K562 (cell line): ENCODE measurements around the gene LTBP1. TPM values are rescaled to one million over a fixed set of nuclear protein-coding genes. Genes with fewer than 3 reads are reported as not detected.

Experiments
- E2F5 ChIP-seq: sonication (generic); formaldehyde crosslinking; IDR thresholded peaks from 2 replicates; pipeline ENCODE4 v1.8.0; 2022; ENCODE audit warnings: mild to moderate bottlenecking, missing genetic modification reagents
- PHB2 ChIP-seq: fragments of 450-650 bp; IDR thresholded peaks from 2 replicates; pipeline ENCODE4 v1.6.1; 2017; ENCODE audit warnings: low read depth
- POLR2A ChIP-seq: fragments of 450-650 bp; conservative IDR thresholded peaks from 2 replicates; pipeline ENCODE4 v1.6.1; 2016
- TEAD4 ChIP-seq, 2 experiments: sonication (generic) in 1 of 2; formaldehyde crosslinking in 1 of 2; IDR thresholded peaks; 2 replicates each; pipeline versions ENCODE4 v1.6.1 to v1.8.0; 2012 to 2022; ENCODE audit warnings: borderline replicate concordance in 1 of 2, inconsistent platforms in 1 of 2, low read length in 1 of 2, mild to moderate bottlenecking in 1 of 2, missing genetic modification reagents in 1 of 2
- ZBTB49 ChIP-seq: sonication (generic); formaldehyde crosslinking; IDR thresholded peaks from 2 replicates; pipeline ENCODE4 v1.8.0; 2022; ENCODE audit warnings: missing genetic modification reagents, mild to moderate bottlenecking, borderline replicate concordance
- ZEB2 ChIP-seq: fragments of 450-650 bp; IDR thresholded peaks from 2 replicates; pipeline ENCODE4 v1.6.1; 2016
- ZNF449 ChIP-seq: fragments of 250-450 bp; sonication (Bioruptor Pico); IDR thresholded peaks from 2 replicates; pipeline ENCODE4 v1.8.0; 2022; ENCODE audit warnings: moderate library complexity, mild to moderate bottlenecking, inconsistent platforms
- polyA plus RNA-seq, 8 experiments: library from polyadenylated mRNA; depleted of rRNA in 4 of 8; stranded (reverse) in 5 of 8; unstranded in 3 of 8; fragments of >200 nt; fragmentation: Nextera tagmentation in 2 of 8; fragmentation: Illumina TruSeq in 1 of 8; extraction: Ambion mirVana in 2 of 8; extraction: Trizol in 1 of 8; gene quantifications; 2 replicates each; pipeline versions ENCODE4 v1.2.1 to v1.2.3, GENCODE V29; 2011 to 2014; ENCODE audit warnings: inconsistent platforms in 1 of 8, missing spikeins in 1 of 8
- total RNA-seq, 7 experiments: library from RNA; depleted of rRNA in 6 of 7; stranded (reverse); fragments of >200 nt in 6 of 7; fragmentation: Illumina TruSeq in 2 of 7; extraction: Trizol in 2 of 7; gene quantifications; 2 replicates each; pipeline versions ENCODE4 v1.2.1 to v1.2.3, GENCODE V29; 2011 to 2021; ENCODE audit warnings: low replicate concordance in 1 of 7
- TF ChIP-seq, protein P1 (sequence below): fragments of 250-450 bp; sonication (Bioruptor Pico); IDR thresholded peaks from 2 replicates; pipeline ENCODE4 v1.4.0; 2020; ENCODE audit warnings: mild to moderate bottlenecking
- TF ChIP-seq, protein P2 (sequence below), 2 experiments: fragments of 150-350 bp in 1 of 2; IDR thresholded peaks; 2 replicates each; pipeline ENCODE4 v1.6.1; 2012 to 2016; ENCODE audit warnings: low read depth in 2 of 2, low read length in 2 of 2, mild to moderate bottlenecking in 1 of 2, moderate library complexity in 1 of 2

The LTBP1 gene
- total and polyA plus RNA-seq, 9 of the 15 experiments (the other 6 are each of a cell fraction or from before 2014, with no cell fraction given): 3.6 to 16.4 (median 8.5) TPM

GRCh38 chr2:32960647-32961403, 14.1 kb downstream of the LTBP1 start (continued):
- TF ChIP-seq PHB2: peak; percentile 62; the same call in 1 of the 2 replicates
- TF ChIP-seq, protein P1, sequence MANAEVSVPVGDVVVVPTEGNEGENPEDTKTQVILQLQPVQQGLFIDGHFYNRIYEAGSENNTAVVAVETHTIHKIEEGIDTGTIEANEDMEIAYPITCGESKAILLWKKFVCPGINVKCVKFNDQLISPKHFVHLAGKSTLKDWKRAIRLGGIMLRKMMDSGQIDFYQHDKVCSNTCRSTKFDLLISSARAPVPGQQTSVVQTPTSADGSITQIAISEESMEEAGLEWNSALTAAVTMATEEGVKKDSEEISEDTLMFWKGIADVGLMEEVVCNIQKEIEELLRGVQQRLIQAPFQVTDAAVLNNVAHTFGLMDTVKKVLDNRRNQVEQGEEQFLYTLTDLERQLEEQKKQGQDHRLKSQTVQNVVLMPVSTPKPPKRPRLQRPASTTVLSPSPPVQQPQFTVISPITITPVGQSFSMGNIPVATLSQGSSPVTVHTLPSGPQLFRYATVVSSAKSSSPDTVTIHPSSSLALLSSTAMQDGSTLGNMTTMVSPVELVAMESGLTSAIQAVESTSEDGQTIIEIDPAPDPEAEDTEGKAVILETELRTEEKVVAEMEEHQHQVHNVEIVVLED (CRISPR knock-in tag): no peak
- no peak for TF ChIP-seq POLR2A
- TF ChIP-seq, protein P2, sequence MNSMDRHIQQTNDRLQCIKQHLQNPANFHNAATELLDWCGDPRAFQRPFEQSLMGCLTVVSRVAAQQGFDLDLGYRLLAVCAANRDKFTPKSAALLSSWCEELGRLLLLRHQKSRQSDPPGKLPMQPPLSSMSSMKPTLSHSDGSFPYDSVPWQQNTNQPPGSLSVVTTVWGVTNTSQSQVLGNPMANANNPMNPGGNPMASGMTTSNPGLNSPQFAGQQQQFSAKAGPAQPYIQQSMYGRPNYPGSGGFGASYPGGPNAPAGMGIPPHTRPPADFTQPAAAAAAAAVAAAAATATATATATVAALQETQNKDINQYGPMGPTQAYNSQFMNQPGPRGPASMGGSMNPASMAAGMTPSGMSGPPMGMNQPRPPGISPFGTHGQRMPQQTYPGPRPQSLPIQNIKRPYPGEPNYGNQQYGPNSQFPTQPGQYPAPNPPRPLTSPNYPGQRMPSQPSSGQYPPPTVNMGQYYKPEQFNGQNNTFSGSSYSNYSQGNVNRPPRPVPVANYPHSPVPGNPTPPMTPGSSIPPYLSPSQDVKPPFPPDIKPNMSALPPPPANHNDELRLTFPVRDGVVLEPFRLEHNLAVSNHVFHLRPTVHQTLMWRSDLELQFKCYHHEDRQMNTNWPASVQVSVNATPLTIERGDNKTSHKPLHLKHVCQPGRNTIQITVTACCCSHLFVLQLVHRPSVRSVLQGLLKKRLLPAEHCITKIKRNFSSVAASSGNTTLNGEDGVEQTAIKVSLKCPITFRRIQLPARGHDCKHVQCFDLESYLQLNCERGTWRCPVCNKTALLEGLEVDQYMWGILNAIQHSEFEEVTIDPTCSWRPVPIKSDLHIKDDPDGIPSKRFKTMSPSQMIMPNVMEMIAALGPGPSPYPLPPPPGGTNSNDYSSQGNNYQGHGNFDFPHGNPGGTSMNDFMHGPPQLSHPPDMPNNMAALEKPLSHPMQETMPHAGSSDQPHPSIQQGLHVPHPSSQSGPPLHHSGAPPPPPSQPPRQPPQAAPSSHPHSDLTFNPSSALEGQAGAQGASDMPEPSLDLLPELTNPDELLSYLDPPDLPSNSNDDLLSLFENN (IDR thresholded peaks at IDR 0.05; ENCODE audit: low read depth in 2 of 2, low read length in 2 of 2): peak in 1 of 2 experiments; percentile 76; a peak in 1 of 4 replicates
- no peak for TF ChIP-seq E2F5
- peak; percentile 97 for TF ChIP-seq TEAD4 (IDR thresholded peaks at IDR 0.05; ENCODE audit: low read length)
- no peak for TF ChIP-seq TEAD4 (CRISPR knock-in tag; IDR thresholded peaks at IDR 0.05; ENCODE audit: borderline replicate concordance)
- TF ChIP-seq ZBTB49: no peak
- no peak for TF ChIP-seq ZNF449
- TF ChIP-seq ZEB2: peak; percentile 48; the same call in 1 of the 2 replicates
